Neuronal stem cell (in vitro differentiated cells): ENCODE results near the gene MFSD6.
"Not testable (repeated sequence)": the region's sequence is repeated elsewhere in the genome, so short reads cannot be mapped to it uniquely, and the experiment has no call there.

Experiments used
- DNase-seq: peaks from one replicate; pipeline ENCODE4 v3.0.0-alpha.2; 2013; ENCODE audit warnings: low spot score
- H2AFZ ChIP-seq: one replicate; pipeline ENCODE4 v1.6.1; 2013; ENCODE audit warnings: mild to moderate bottlenecking, low read length, inconsistent platforms
- H2AK5ac ChIP-seq: 2 replicates; pipeline ENCODE4 v1.6.1; 2013; ENCODE audit warnings: low read depth, mild to moderate bottlenecking, inconsistent platforms, low read length, moderate library complexity, mixed read lengths
- H2BK120ac ChIP-seq: 2 replicates; pipeline ENCODE4 v1.6.1; 2013; ENCODE audit warnings: low read depth, mild to moderate bottlenecking, inconsistent platforms, low read length, moderate library complexity, mixed read lengths
- H2BK12ac ChIP-seq: one replicate; pipeline ENCODE4 v1.6.1; 2013; ENCODE audit warnings: low read length, inconsistent platforms
- H2BK15ac ChIP-seq: 2 replicates; pipeline ENCODE4 v1.6.1; 2013; ENCODE audit warnings: mild to moderate bottlenecking, low read length, inconsistent platforms, mixed read lengths
- H2BK5ac ChIP-seq: one replicate; pipeline ENCODE4 v1.6.1; 2013; ENCODE audit warnings: inconsistent platforms, mild to moderate bottlenecking, low read length, moderate library complexity
- H3K14ac ChIP-seq: one replicate; pipeline ENCODE4 v1.6.1; 2013; ENCODE audit warnings: low read length, inconsistent platforms
- H3K18ac ChIP-seq: 2 replicates; pipeline ENCODE4 v1.6.1; 2013; ENCODE audit warnings: low read length, inconsistent platforms
- H3K23ac ChIP-seq: 2 replicates; pipeline ENCODE4 v1.6.1; 2013; ENCODE audit warnings: low read depth, mild to moderate bottlenecking, mixed read lengths, low read length, inconsistent platforms; ENCODE audit not compliant: poor library complexity
- H3K27ac ChIP-seq: replicated peaks from 3 replicates; pipeline ENCODE4 v1.5.1; 2013; ENCODE audit warnings: low read length, inconsistent platforms
- H3K27me3 ChIP-seq, 3 experiments: 2 replicates each; pipeline ENCODE4 v1.6.1; 2013; ENCODE audit warnings: low read length in 3 of 3, mild to moderate bottlenecking in 2 of 3, inconsistent platforms in 1 of 3, low read depth in 1 of 3, mixed read lengths in 1 of 3, moderate library complexity in 1 of 3; ENCODE audit not compliant: control insufficient read depth in 3 of 3, insufficient read depth in 3 of 3
- H3K36me3 ChIP-seq, 2 donors: replicated peaks in 1 of 2; 2 replicates each; pipeline ENCODE4 v1.6.1; 2013; ENCODE audit warnings: low read length in 2 of 2; ENCODE audit not compliant: control insufficient read depth in 2 of 2, insufficient read depth in 2 of 2
- H3K4ac ChIP-seq: 2 replicates; pipeline ENCODE4 v1.6.1; 2013; ENCODE audit warnings: inconsistent platforms, mild to moderate bottlenecking, low read length, moderate library complexity
- H3K4me1 ChIP-seq, 2 donors: 1 replicate in 1 of 2; 2 replicates in 1 of 2; pipeline ENCODE4 v1.6.1; 2013; ENCODE audit warnings: low read length in 2 of 2, low read depth in 1 of 2; ENCODE audit not compliant: control insufficient read depth in 2 of 2, insufficient read depth in 1 of 2
- H3K4me2 ChIP-seq: one replicate; pipeline ENCODE4 v1.6.1; 2013; ENCODE audit warnings: mild to moderate bottlenecking, low read length, inconsistent platforms; ENCODE audit not compliant: insufficient read depth, poor library complexity, severe bottlenecking
- H3K4me3 ChIP-seq, 2 donors: 2 replicates each; pipeline ENCODE4 v1.5.1; 2013; ENCODE audit warnings: low read length in 2 of 2, mild to moderate bottlenecking in 2 of 2, inconsistent platforms in 1 of 2, moderate library complexity in 1 of 2
- H3K79me1 ChIP-seq: one replicate; pipeline ENCODE4 v1.6.1; 2013; ENCODE audit warnings: low read depth, mild to moderate bottlenecking, inconsistent platforms, low read length, moderate library complexity
- H3K9ac ChIP-seq: one replicate; pipeline ENCODE4 v1.6.1; 2013; ENCODE audit warnings: mild to moderate bottlenecking, low read depth, low read length, inconsistent platforms; ENCODE audit not compliant: poor library complexity
- H3K9me3 ChIP-seq, 2 donors: replicated peaks in 1 of 2; 2 replicates each; pipeline versions ENCODE3 to v1.6.1; 2013; ENCODE audit warnings: low read length in 2 of 2, mild to moderate bottlenecking in 2 of 2, inconsistent platforms in 1 of 2, low read depth in 1 of 2, mixed read lengths in 1 of 2, moderate library complexity in 1 of 2; ENCODE audit not compliant: control insufficient read depth in 2 of 2, insufficient read depth in 1 of 2
- H4K8ac ChIP-seq: one replicate; pipeline ENCODE4 v1.6.1; 2013; ENCODE audit warnings: low read depth, mild to moderate bottlenecking, inconsistent platforms, low read length, moderate library complexity
- H4K91ac ChIP-seq: one replicate; pipeline ENCODE4 v1.6.1; 2013; ENCODE audit warnings: low read length, low read depth, mild to moderate bottlenecking, inconsistent platforms; ENCODE audit not compliant: poor library complexity
- WGBS, 2 donors: extraction: QIAGEN DNeasy Blood & Tissue Kit; methylation state at CpG; one replicate each; pipeline ENCODE4 v1.1.7; 2013; ENCODE audit warnings: missing lambda C conversion rate in 2 of 2, mixed read lengths in 1 of 2; ENCODE audit not compliant: insufficient read length in 2 of 2, insufficient replicate concordance in 1 of 2; ENCODE audit errors: extremely low coverage in 2 of 2; 5-methylcytosine and 5-hydroxymethylcytosine counted together

MFSD6 gene

DNA sequence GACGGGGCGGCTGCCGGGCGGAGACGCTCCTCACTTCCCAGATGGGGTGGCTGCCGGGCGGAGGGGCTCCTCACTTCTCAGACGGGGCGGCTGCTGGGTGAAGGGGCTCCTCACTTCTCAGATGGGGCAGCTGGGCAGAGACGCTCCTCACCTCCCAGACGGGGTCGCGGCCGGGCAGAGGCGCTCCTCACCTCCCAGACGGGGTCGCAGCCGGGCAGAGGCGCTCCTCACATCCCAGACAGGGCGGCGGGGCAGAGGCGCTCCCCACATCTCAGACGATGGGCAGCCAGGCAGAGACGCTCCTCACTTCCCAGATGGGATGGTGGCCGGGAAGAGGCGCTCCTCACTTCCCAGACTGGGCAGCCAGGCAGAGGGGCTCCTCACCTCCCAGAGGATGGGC lies 22.7 kb downstream of the MFSD6 start:
- H3K27ac ChIP-seq, H2BK120ac ChIP-seq, H2AFZ ChIP-seq, H3K27me3 ChIP-seq, H3K79me1 ChIP-seq, H3K18ac ChIP-seq, H3K9ac ChIP-seq, H3K4me2 ChIP-seq, H2BK12ac ChIP-seq, H4K8ac ChIP-seq, H3K23ac ChIP-seq, H3K9me3 ChIP-seq, H3K4me3 ChIP-seq, H3K4me1 ChIP-seq, H3K36me3 ChIP-seq, H2BK15ac ChIP-seq, DNase-seq, H3K14ac ChIP-seq, H2BK5ac ChIP-seq, H2AK5ac ChIP-seq, H3K4ac ChIP-seq, H4K91ac ChIP-seq: not testable (repeated sequence)
- WGBS, 2 donors = no CpG with 5 or more reads among the region's 26 CpGs

DNA sequence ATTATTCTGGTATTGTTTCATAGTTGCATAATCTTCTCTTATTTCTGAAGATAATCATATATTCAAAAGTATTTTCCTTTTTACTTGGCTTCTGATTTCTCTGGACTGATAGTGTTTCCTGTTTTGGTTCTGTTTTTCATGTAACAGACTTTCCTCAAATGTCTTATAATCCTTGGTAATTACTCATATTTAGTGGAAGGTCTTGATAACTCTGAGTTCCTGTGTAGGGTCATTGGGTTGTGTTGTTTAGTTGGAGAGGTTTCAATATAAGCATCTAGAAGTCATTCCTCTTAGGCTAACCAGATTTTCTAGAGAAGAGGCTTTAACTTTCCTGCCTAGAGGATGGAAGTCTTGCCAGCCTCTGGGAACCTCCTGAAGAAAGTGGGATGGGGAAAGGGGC lies 23.8 kb downstream of the MFSD6 start:
- H3K4ac ChIP-seq = no peak overlapping the region
- H3K36me3 ChIP-seq = no peaks in the 10 kb centered on the region
- H3K4me3 ChIP-seq = no peak overlapping the region
- no peak overlapping the region for H2BK5ac ChIP-seq
- H2BK120ac ChIP-seq = no peak overlapping the region
- no peak for DNase-seq
- H3K18ac ChIP-seq = no peak overlapping the region
- H3K4me1 ChIP-seq = no peaks in the 10 kb centered on the region
- H3K4me2 ChIP-seq = no peak overlapping the region
- no peaks in the 10 kb centered on the region for H3K27me3 ChIP-seq
- no peak overlapping the region for H3K23ac ChIP-seq
- no peak overlapping the region for H2BK15ac ChIP-seq
- H3K9ac ChIP-seq = no peak overlapping the region
- H2AFZ ChIP-seq = no peak overlapping the region
- H3K9me3 ChIP-seq = peaks cover 0 to 1% of the 10 kb centered on the region in 2 donors
- no peak overlapping the region for H4K8ac ChIP-seq
- H3K14ac ChIP-seq = no peak overlapping the region
- H2AK5ac ChIP-seq = no peak overlapping the region
- no peak overlapping the region for H2BK12ac ChIP-seq
- no peaks in the 10 kb centered on the region for H3K79me1 ChIP-seq
- H4K91ac ChIP-seq = no peak overlapping the region
- no peak overlapping the region for H3K27ac ChIP-seq

DNA sequence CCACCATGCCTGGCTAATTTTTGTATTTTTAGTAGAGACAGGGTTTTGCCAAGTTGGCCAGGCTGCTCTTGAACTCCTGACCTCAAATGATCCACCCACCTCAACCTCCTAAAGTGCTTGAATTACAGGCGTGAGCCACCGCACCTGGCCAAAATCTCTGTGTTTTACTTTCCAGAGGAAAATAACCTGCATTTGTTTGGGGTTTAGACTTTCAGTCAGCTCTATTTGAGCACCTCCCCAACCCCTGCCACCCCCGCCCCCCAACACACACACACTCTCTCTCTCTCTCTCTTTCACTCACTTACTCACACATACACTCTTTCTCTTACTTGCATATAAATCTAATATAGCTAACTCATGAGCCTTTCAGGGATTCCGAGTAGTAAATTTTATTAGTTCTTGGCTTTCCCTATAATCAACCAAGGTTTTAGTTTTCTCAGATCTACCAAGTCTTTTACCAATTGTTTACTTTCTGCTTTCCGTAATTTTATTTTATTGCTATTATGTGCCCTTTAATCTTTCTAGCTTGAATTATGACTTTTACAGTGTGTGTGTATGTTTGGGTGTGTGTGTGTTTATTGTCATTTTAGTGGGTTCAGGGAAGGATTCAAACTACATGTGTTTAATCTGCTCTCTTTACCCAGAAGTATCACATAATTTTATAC lies 24.5 kb downstream of the MFSD6 start:
- Histone ChIP-seq H3K4me1 (no peaks in the 10 kb centered on the region), H3K14ac (no peak overlapping the region), H3K36me3 (no peaks in the 10 kb centered on the region), H3K9me3 (no peaks in the 10 kb centered on the region), H3K27me3 (no peaks in the 10 kb centered on the region), H3K4ac (no peak overlapping the region), H2BK120ac (no peak overlapping the region), H2AK5ac (no peak overlapping the region), H2AFZ (no peak overlapping the region), H4K8ac (no peak overlapping the region), H3K4me2 (no peak overlapping the region), H2BK12ac (no peak overlapping the region), H3K79me1 (no peaks in the 10 kb centered on the region), H2BK5ac (no peak overlapping the region), H3K18ac (no peak overlapping the region), H4K91ac (no peak overlapping the region), H3K27ac (no peak overlapping the region), H2BK15ac (no peak overlapping the region), H3K9ac (no peak overlapping the region), H3K4me3 (no peak overlapping the region), H3K23ac (no peak overlapping the region)
- no peak for DNase-seq
- WGBS, 2 donors = no CpG with 5 or more reads among the region's 5 CpGs

DNA sequence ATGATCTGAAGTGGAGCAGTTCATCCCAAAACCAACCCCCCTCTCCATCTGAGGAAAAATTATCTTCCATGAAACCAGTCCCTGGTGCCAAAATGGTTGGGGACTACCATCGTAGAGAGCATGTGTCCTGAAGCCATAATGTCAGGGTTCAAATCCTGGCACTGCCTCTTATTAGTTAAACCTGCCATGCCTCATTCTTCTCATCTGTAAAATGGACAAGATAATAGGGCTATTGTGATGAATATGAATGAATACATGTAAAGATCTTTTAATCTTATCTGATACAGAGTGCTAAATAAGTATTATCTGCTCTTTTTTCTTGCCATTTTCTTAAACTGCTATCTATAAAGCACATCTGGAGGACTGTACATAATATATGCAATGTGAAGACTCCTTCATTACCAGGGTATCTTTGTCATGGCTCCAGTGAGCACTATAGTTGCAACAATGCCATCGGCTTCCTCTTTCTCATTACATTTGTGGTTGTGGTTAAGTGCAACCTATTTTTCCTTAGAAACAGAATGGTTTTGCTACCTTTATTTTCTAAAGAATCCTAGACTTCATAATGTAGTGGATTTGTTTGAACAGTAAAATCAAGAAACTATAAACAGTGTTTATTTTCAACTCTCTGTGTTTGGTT lies 27.0 kb downstream of the MFSD6 start:
- no CpG with 5 or more reads among the region's 2 CpGs for WGBS, 2 donors
- H2BK12ac ChIP-seq = no peak overlapping the region

More for the DNA sequence above, 27.0 kb downstream of the MFSD6 start:
- no peak for DNase-seq
- H3K9me3 ChIP-seq = no peaks in the 10 kb centered on the region
- H3K14ac ChIP-seq = no peak overlapping the region
- no peaks in the 10 kb centered on the region for H3K79me1 ChIP-seq
- no peak overlapping the region for H2AK5ac ChIP-seq
- H3K27me3 ChIP-seq = no peaks in the 10 kb centered on the region
- H2AFZ ChIP-seq = no peak overlapping the region
- H3K36me3 ChIP-seq = no peaks in the 10 kb centered on the region
- no peak overlapping the region for H3K4me3 ChIP-seq
- no peak overlapping the region for H2BK120ac ChIP-seq
- no peak overlapping the region for H3K27ac ChIP-seq
- H3K23ac ChIP-seq = no peak overlapping the region
- no peak overlapping the region for H2BK5ac ChIP-seq
- no peaks in the 10 kb centered on the region for H3K4me1 ChIP-seq
- H2BK15ac ChIP-seq = no peak overlapping the region
- no peak overlapping the region for H3K18ac ChIP-seq
- no peak overlapping the region for H4K91ac ChIP-seq
- H3K9ac ChIP-seq = no peak overlapping the region
- H3K4ac ChIP-seq = no peak overlapping the region
- H3K4me2 ChIP-seq = no peak overlapping the region
- H4K8ac ChIP-seq = no peak overlapping the region
